ENCODE data around the gene AP1AR.
"Not testable (repeated sequence)": the region's sequence is repeated elsewhere in the genome, so short reads cannot be mapped to it uniquely, and the experiment has no call there.

The AP1AR gene

DNA sequence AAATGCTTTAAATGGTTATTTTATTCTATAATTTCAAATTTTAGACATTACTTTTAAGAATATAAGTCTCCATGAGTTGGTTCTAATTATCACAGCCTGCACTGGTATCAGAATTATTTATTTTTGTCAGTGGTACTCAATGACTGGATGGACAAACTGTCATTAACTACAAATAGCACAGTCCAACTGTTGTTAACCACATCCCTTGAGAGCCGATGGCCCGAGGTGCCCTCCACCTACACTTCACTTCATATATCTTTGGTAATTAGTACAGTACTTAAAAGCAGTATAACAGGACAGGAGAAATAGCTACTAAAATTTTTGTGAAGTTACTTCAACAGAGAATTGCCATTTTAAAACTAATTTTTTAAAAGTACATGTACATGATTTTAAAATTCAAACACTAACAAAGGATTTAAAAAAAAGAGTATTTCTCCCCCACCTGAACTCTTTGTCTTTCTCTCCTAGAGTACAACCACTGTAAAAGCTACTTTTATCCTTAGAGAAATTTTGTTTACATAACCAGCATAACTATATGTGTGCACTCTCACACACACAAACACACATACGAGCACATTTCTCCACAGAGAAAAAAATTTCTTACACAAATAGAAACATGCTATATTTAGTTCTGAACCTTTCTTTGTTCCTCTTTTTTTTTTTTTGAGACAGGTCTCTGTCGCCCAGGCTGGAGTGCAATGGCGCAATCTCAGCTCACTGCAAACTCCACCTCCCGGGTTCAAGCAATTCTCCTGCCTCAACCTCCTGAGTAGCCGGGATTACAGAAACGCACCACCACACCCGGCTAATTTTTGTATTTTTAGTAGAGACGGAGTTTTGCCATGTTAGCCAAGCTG is 47.7 kb downstream of the AP1AR start:
- no peak overlapping the region for H3K4me3 ChIP-seq (ENCODE audit: low read length)
- DNase-seq (ENCODE audit: low read depth) = no peak
- no peak for TF ChIP-seq CTCF (conservative IDR thresholded peaks at IDR 0.05; ENCODE audit: low read length)

DNA sequence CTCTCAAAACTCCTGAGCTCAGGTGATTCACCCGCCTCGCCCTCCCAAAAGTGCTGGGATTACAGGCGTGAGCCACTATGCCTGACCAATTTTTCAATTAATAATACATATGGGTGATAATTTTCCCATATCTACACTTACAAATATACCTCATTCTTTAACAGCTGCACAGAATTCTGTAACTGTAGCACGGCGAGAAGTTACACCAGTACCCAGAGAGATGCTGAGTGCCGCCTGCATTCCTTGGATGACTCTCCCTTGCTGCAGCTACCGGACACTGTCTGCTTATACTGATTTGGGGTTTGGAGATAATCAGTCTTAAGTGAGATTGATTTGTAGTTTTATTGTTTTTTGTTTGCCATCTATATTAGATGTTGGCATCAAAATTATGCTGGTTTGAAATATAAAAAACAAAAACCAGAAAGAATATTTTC is 48.3 kb downstream of the AP1AR start:
- no peak for TF ChIP-seq CTCF (conservative IDR thresholded peaks at IDR 0.05; ENCODE audit: low read length)
- H3K4me3 ChIP-seq (ENCODE audit: low read length) = no peak overlapping the region
- no peak for DNase-seq (ENCODE audit: low read depth)

DNA sequence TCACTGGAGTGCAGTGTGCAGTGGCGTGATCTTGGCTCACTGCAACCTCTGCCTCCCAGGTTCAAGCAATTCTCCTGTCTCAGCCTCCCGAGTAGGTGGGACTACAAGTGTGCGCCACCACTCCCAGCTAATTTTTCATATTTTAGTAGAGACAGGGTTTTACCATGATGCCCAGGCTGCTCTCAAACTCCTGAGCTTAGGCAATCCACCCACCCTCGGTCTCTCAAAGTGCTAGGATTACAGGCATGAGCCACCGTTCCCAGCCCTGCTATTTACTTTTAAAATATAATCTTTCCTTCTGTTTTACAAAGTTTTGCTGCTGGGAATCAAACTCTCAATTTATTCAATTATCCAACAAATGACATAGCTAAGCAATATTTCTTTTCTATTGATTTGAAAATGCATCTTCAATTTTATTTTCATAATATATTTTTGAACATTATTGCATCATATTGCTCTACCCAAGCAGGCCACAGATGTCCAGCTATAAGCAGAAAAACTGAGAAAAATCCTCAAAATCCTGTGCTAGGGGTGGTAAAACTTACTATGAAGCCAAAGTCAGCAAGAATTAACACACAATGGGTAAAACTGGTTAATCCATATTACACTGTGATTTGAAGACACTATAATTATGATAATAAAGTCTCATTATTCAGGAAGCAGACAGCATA is 48.9 kb downstream of the AP1AR start:
- no peak for TF ChIP-seq CTCF (conservative IDR thresholded peaks at IDR 0.05; ENCODE audit: low read length)
- no peak for DNase-seq (ENCODE audit: low read depth)
- no peak overlapping the region for H3K4me3 ChIP-seq (ENCODE audit: low read length)

DNA sequence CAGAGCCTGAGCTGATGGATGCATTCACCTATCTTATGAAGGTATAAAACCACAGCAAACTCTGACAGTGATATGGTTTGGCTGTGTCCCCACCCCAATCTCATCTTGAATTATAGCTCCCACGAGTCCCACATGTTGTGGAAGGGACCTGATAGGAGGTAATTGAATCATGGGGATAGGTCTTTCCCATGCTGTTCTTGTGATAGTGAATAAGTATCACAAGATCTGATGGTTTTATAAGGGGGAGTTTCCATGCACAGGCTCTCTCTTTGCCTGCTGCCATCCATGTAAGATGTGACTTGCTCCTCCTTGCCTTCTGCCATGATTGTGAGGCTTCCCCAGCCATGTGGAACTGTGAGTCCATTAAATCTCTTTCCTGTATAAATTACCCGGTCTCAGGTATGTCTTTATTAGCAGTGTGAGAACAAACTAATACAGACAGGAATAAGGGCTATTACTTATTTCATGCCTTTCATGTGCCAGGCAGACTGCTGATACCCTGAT is 50.4 kb downstream of the AP1AR start:
- not testable (repeated sequence) for H3K4me3 ChIP-seq (ENCODE audit: low read length); DNase-seq (ENCODE audit: low read depth)

- no peak for TF ChIP-seq CTCF (conservative IDR thresholded peaks at IDR 0.05; ENCODE audit: low read length)
- H3K4me3 ChIP-seq (ENCODE audit: low read length) = no peak overlapping the region
These were observed 51.5 kb downstream of the AP1AR start for GRCh38 chr4:112282860-112283667.

DNA sequence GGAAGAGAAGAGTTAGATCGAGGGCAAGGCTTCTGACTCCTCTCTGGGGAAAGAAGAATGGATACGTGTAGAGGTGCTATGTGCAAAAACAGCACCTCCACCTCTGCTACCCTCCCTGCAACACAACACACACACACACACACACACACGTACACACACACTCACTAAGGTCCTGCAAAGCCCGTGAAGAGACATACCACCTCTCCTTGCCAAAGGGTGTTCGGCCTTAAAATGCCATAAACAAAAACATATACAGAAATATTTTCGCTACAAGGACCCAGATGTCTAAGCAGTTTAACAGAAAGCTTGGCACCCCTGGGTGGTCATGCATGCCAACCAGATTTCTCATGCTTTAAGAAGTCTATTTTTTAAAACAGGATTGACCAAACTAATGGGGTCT is 52.6 kb downstream of the AP1AR start:
- peak; percentile 51 for DNase-seq (ENCODE audit: low read depth)
- peak overlapping the region; percentile 79 for H3K4me3 ChIP-seq (ENCODE audit: low read length)
- TF ChIP-seq CTCF (conservative IDR thresholded peaks at IDR 0.05; ENCODE audit: low read length) = no peak

More at GRCh38 chr4:112282860-112283667, 51.5 kb downstream of the AP1AR start:
- DNase-seq (ENCODE audit: low read depth) = no peak
